Fibroblast of peridontal ligament (primary cell): ENCODE measurements around the gene HCN1.
"Not testable (repeated sequence)": the region's sequence is repeated elsewhere in the genome, so short reads cannot be mapped to it uniquely, and the experiment has no call there.

Source experiments
- DNase-seq: peaks from one replicate; pipeline ENCODE4 v3.0.0-alpha.2; 2010; ENCODE audit errors: extremely low read depth

Gene HCN1

DNA sequence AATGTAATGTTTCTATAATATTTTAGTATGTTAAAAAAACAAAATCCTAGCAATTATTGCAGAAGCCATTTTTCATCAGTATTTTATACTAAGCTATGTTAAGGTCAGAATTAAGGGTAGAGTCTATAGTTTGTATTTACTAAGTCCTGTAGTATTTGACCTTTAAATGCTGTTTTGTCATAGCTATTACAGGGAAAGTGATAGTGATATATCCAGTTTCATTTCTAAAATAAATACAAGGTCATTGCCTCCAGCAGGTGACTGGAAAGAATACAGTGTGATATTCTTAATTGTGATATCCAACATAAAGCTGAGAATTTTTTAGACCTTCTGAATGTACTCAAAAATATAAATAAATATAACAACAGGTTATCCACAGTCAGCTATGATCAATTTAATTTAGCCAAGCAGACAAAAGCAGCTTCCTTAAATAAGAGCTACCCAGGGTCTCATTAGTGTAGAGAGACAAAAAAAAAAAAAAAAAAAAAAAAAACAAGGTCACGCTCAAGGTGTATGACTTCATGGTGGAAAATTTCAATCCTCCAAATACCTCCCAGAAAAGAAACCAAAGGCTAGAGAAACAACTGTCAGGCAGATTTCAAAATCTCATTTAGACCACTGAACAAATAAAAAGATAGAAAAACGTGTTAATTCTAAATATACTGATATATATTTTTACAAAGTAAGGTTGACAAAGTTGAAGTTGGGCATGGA is 278.7 kb downstream of the HCN1 start:
- DNase-seq = no peak

DNA sequence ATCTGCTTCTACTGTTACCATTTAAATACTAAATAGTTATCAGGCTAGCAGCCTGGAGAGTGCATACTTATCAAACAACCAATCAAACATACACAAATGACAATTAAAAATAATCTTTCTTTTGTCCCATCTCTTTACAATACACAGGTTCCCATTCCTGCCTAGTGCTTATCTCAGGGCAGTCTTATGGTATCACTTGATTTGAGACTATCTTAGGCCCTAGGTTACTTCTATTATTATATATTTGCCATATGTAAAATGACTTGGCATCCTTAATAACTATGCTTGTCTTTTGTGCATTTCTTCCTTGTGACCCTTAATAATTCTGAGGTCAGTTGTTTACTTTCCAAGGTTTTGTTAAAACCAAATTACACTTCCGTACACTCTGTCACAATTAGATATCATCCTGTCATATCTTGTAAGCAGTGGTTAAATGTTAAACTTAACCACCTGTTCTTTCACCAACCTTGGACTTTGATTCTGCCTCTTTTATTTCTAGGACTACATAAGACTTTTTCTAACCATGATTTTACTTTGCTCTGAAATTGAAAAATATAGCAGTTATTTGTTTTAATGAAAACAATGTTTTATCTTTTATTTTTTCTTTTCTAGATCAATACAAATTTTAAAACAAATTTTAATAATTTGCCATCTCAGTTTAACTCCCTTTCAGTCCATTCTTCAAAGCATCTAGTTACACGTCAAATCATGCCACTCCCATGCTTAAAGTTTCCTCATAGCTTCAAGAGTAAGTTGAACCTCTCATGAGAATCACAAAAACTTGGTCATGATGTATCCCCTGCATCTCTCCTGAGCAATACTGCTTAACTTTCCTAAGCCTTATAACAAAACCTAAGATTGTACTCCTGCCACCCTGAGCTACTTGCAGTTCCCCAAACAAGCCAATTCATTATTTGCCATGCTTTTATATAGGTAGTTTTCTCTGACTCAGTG is 281.3 kb downstream of the HCN1 start:
- DNase-seq = no peak

DNA sequence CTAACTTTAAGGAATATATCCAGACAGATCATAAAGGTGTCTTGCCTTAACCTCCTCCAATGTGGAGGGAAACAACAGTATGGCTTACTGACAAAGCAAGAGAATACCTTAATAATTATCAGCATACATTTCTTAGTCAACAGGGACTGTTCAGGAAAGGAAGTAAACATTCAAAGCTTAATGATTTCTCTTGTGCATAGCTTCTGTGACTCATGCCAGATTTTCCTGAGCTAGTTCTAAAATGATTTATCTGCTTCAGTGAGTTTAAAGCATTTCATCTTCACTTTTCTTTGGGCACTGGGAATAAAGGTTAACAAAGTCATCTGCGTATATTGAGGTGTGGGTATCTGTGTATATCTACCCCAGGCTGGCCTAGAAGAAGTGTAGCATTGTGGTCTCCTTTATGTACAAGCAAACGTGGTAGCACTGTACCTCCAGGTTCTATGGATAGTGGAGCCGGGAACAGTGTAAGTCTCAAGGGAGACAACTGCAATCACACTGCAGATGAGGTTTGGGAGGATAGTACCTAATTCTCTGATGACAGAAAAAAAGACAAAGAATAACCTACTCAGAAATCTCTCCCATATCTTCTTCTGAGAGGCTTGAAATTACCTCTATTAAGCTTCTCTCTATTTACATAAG is 284.1 kb downstream of the HCN1 start:
- no peak for DNase-seq

DNA sequence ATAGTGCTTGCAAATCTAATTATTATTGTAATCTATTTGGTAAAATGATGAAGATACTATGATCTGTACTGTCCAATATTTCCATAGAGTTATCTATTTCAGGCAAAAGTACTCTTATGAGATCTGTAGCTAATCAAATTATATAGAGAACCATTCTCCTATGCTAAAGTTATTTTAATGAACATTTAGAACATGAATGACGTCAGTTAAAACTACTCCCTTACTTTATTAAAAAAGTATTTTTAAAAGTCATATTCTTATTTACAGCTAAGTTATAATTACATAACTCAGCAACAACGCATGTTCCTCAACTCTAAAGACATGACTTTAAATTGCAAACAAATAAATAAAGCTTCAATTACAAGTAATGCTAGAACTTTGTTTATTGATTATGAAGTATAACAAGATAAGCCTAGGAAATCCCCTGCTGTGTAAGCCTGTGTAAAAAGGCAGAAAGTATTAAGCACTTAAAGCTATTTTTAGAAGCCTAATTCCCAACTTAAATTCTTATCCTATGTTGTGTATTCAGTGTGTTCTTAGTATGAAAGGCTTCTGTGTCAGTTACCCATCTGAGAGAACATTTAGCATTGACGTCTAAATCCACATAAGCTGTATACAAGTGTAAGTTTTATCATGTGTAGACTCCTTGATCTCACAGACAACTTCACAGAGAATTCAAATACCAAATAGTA is 285.7 kb downstream of the HCN1 start:
- no peak for DNase-seq

DNA sequence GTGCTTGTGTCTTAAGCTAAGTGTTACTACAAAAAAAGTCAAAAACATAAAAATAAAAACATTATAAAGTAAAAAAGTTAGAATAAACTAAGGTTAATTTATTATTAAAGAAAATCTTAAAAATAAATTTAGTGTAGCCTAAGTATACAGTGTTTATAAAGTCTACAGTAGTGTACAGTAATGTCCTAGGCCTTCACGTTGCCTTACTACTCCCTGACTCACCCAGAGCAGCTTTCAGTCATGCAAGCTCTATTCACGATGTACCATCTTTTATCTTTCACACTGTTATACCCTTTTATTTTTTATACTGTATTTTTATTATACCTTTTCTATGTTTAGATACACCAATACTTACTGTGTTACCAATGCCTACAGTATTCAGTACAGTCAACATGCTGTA is 288.1 kb downstream of the HCN1 start:
- no peak for DNase-seq

DNA sequence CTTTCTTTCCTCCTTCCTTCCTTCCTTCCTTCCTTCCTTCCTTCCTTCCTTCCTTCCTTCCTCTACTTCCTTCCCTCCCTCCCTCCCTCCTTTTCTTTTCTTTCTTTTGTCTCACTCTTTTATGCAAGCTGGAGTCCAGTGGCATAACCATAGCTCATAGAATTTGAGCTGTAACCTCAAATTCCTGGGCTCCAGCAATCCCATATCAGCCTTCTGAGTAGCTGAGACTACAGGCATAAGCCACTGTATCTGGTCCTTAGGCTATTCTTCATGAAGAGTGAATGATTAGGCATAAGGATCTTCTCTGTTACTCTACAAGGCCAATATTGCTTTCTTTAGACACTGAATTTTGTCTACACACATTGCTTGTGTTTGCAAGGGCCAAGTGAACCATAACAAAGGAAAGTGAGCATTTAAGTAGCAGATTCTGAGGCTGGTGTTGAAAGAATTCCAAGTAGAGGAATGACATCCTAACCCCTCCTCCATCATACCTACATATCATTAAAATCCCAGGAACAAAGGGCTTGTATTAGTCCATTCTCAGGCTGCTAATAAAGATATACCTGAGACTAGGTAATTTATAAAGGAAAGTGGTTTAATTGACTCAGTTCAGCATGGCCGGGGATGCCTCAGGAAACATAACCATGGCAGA is 293.2 kb downstream of the HCN1 start:
- no peak for DNase-seq

DNA sequence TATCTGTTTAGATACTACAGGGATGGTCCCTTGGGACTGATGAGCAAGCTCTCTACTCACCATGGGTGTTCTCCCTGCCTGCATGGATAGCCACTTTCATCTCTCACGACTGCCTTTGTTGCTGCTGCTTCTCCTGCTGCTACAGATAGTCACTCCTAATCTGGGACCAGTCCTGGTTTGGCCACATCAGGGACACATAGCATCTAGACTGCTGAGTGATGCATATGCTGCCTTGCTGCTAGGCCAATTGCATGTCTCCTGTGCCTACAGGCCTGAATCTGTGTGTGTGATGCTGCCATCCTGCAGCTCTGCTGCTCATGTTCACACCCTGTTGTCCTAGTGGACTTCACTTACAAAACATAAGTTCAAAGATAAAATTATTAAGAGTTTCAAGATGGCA is 297.1 kb downstream of the HCN1 start:
- DNase-seq = no peak

DNA sequence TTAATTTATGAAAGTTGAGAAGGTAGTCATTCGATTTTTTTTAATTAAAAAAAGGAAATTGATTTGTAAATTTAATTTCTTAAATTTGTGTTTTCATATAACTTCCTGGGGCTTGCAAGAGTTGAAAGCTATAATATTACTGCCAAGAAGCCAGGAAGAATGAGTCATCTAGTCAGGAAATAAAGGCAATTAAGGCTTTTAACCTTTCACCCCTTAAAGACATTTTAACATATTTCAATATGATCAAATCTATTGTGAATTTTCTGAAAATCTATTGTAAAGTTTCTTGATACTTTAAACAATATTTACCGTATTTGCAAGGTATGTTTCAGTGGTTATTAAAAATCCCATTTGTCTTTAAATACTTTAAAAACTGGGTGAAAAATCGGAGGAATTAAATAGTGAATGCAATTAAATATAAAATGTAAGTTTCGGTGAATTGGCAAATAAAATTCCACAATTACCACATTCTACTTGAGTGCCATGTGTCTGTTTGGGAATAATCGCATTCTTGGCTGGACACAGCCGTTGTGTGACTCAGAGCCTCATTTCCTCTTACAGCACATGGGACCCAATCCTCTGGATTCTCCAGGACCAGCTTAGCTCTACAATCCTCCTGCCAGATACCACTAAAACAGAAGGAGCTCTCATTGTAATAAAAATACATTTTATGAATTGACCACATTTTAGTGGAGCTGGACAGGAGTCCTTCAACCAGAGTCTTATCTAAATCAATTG is 310.7 kb downstream of the HCN1 start:
- DNase-seq = peak; percentile 39

DNA sequence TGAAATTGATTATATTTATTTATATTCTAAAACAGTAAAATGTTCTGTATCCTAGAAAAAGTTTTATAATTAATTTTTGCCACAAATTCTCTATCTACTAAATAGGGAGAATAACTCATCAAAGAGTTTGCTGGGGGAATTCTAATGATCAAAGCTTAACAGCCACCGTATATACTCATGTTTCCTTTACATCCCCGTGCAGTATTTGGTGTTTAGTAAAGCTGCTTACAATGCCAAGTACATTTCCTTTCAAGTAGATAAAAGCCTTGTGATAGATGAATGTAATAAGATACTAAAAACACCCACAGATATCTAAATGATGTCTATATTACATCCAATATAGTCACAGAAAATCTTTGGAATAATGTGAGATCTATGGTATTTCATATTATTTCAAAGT is 312.2 kb downstream of the HCN1 start:
- no peak for DNase-seq

DNA sequence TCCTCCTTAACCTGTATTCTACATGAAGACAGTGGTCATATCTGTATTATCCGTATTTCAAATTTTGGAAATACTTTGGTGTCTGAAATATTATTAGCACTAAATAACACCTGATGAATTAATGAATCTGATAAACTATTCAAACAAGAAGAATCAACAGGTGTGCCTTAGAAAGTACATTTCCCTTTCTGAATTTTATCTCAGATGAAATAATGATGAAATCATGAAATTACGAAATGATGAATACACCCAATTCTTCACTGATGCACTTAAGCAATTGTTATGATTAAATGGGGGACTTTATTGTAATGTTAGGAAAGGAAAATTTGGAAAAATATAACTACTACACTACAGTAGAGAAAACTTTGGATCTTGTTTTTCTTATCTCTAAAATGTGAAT is 313.6 kb downstream of the HCN1 start:
- DNase-seq = no peak

DNA sequence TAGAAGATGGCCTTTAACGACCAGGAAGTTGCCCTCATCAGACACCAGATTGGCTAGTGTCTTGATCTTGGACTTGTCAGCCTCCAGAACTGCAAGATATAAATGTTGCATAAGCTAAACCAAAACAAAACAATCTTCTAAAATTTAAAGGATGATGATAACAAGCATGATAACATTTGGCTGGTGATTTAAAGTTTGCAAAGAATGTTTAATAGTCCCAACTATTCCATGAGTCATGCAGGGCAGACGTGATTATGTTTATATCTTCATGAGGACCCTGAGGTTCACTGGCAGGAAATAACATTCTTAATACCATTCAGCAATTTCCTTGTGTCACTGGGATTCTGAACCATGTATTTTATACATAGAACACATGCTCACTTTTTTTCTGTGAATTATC is 319.8 kb downstream of the HCN1 start:
- no peak for DNase-seq

DNA sequence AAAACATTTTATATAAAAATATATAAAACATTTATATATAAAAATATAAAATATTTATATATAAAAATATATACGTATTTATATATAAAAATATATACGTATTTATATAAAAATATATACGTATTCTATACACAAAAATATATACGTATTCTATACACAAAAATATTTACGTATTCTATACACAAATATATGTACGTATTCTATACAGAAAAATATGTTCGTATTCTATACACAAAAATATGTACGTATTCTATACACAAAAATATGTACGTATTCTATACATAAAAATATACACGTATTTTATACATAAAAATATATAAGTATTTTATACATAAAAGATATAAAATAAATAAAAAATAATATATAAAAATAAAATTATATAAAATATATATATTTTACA is 323.6 kb downstream of the HCN1 start:
- DNase-seq = no peak

DNA sequence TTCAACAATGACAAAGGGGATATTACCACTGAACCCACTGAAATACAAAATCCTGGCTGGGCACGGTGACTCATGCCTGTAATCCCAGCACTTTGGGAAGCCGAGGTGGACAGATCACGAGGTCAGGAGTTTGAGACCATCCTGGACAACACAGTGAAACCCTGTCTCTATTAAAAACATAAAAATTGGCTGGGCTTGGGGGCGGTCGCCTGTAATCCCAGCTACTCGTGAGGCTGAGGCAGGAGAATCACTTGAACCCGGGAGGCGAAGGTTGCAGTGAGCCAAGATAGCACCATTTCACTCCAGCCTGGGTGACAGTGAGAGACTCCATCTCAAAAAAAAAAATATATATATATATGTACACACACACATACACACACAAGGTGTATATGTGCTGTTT is 324.8 kb downstream of the HCN1 start:
- not testable (repeated sequence) for DNase-seq

DNA sequence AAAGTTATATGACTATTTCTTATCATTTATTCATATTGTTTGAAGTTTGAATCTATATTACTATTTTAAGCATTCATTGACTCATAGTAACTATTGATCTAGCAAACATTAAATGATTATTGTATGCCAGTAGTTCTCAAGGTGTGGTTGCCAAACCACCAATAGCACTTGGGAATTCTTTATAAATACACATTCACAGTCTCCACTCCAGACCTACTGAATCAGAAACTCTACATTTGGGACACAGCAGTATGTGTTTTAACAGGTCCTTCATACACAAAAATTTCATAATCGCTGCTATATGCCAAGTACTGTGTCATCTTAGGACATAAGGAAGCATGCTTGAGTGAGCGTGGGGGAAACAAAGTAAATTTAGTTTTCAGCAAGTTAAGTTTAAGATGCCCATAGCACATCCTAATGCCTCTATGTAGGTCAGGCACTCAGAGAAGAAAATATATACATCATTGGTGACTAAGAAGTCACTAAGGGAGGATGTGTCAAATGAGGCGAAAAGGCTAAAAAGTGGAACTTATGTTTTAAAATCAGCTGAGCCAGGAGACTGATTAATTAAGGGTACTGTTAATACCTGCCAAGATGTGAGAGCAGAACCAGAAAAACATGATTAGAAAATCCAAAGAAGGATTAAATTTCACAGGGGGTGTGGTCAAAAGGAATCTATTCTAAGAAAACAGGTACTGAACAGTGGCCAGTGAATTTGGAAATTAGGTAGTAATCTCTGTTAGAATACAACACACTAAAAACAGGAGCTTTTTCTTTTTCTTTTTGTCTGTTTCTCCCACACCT is 340.8 kb downstream of the HCN1 start:
- no peak for DNase-seq

DNA sequence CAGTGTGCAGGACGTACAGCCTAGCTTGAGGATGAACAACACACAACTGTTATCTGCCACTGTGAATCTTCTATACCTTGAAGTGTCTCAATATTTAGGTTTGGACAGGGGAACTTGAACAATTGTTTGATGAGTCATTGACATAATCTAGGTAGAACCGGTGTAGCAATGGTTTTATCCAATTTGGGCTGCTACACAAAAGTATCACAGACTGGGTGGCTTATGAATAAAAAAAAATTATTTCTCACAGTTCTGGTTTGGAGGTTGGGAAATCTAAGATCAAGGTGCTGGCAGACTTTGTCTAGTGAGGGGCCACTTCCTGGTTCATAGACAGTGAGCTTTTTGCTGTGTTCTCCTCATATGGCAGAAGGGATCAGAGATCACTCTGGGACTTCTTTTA is 359.7 kb downstream of the HCN1 start:
- no peak for DNase-seq

DNA sequence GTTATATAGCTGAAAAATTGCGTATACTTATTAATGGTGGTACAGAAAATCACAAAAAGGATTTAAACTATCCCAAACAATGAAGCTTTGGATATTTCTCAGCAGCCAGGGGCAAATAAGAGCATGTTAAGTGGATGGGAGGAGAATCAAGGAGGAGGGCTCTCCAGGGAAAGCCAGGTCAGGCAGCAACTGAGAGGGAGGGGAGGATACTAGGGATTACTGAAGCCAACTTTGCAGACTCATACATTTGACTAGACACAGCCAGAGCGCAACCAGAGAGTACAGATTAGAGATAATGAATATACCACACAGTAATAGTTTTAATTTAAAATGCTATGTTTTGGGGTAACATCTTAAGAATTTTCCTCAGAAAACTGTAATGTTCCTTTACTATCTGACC is 360.2 kb downstream of the HCN1 start:
- no peak for DNase-seq

DNA sequence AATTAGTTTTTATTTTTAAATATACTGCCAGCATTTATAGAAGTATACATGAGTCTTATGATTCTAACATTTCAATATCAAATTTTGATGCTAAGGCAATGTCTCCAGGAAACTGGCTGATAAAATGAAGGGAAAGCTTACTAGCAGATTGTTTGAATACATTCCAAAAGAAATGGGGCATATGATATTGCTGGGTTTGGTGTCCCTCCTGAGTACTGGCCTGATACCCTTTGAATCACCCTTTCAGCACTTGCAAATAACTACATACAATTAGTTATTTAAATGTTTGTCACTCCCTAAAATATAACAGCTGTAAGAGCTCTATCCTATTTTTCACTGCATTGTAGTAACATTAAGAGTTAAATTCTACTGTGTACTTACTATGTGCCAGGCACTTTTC is 360.8 kb downstream of the HCN1 start:
- DNase-seq = no peak

DNA sequence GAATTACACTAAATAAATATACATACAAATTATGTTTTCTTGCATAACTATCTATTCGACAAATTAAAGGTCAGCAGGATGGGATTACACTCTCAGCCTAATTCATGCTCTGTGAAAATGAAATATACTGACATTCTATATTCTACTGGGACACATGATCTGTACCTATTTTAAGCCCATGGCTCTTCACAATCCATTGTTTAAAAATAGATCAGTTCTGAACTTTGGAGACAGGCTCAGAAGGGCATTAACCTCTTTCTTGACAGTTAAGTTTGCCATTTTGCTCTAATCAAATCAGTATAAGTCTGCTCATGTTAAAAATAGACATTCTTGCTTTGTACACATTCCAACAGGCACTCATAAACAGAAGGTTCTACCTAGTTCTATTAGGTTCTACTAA is 361.2 kb downstream of the HCN1 start:
- DNase-seq = no peak

DNA sequence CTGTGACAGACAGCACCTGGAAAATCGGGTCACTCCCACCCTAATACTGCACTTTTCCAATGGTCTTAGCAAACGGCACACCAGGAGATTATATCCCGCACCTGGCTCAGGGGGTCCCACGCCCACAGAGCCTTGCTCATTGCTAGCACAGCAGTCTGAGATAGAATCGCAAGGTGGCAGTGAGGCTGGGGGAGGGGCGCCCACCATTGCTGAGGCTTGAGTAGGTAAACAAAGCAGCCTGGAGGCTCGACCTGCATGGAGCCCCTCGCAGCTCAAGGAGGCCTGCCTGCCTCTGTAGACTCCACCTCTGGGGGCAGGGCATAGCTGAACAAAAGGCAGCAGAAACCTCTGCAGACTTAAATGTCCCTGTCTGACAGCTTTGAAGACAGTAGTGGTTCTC is 383.6 kb downstream of the HCN1 start:
- not testable (repeated sequence) for DNase-seq

DNA sequence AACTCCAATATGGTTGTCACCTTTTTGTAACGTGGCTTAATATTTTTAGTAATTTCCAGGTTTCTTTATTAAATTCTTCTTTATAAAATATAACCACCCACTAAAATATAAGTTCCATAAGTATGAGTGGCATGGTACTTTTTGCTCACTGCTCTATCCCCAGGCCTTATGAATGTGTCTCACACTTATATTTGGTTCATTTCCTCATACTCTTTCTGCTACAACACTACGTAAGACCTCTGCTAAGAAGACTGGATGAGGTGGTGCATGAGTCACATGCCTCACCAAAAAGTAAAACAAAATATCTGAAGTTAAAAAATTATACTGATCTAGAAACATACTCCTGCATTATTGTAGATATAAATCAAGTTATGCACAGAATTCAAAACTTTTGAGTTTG is 400.9 kb downstream of the HCN1 start:
- no peak for DNase-seq
